ENCODE results near the gene RABGAP1L.
"Not testable (repeated sequence)": the region's sequence is repeated elsewhere in the genome, so short reads cannot be mapped to it uniquely, and the experiment has no call there.

DNA sequence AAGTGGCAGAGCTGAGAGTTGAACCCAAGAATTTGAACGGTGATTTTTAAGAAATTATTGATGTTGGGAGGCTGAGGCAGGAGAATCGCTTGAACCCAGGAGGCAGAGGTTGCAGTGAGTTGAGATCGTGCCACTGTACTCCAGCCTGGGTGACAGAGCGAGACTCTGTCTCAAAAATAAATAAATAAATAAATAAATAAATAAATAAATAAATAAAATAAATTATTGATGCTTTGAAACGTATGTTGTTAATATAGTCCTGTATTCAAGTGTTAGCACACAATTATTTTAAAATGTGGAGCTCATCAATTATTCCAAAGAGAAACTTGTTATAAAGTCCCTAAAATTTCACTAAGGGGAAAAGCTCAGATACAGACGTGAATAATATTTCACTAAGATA lies 357.4 kb downstream of the RABGAP1L start:
- TF ChIP-seq POLR2A (IDR thresholded peaks at IDR 0.05; ENCODE audit: low read length); GATA1 (IDR thresholded peaks at IDR 0.05; ENCODE audit: low read depth, low read length): not testable (repeated sequence)

Data from erythroblast (primary cell).